Measurements from ENCODE around the gene CC2D2A.

DNA sequence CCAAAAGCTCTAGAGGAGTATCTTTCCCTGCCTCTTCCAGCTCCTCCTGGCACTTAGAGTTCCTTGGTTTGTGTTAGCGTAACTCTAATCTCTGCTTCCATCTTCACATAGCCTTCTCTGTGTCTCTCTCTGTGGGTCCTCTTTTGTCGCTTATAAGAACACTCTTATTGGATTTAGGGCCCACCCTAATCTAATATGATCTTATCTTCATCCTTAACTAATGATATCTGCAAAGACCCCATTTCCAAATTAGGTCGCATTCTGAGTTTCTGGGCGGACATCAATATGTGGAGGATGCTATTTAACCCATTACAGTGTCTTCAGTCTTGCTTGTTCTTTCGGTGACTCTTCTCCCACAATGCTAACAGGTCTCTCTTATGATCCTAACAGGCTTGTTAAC, 72.3 kb downstream of the CC2D2A start:
- TF ChIP-seq, protein P1, sequence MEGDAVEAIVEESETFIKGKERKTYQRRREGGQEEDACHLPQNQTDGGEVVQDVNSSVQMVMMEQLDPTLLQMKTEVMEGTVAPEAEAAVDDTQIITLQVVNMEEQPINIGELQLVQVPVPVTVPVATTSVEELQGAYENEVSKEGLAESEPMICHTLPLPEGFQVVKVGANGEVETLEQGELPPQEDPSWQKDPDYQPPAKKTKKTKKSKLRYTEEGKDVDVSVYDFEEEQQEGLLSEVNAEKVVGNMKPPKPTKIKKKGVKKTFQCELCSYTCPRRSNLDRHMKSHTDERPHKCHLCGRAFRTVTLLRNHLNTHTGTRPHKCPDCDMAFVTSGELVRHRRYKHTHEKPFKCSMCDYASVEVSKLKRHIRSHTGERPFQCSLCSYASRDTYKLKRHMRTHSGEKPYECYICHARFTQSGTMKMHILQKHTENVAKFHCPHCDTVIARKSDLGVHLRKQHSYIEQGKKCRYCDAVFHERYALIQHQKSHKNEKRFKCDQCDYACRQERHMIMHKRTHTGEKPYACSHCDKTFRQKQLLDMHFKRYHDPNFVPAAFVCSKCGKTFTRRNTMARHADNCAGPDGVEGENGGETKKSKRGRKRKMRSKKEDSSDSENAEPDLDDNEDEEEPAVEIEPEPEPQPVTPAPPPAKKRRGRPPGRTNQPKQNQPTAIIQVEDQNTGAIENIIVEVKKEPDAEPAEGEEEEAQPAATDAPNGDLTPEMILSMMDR (IDR thresholded peaks at IDR 0.05) = no peak
- TF ChIP-seq POLR2AphosphoS5 (IDR thresholded peaks at IDR 0.05) = no peak

Measured in prostate gland (tissue), 2 donors.